NAMALWA (cell line): Measurements from ENCODE around the gene MAZ.
A peak's percentile ranks its signal among the peaks of the same experiment; 100 is the strongest.
"Not testable (repeated sequence)": the region's sequence is repeated elsewhere in the genome, so short reads cannot be mapped to it uniquely, and the experiment has no call there.

ENCODE experiments used
- DNase-seq: peaks from one replicate; pipeline ENCODE4 v3.0.0-alpha.2; 2015; ENCODE audit warnings: low spot score

The MAZ gene

DNA sequence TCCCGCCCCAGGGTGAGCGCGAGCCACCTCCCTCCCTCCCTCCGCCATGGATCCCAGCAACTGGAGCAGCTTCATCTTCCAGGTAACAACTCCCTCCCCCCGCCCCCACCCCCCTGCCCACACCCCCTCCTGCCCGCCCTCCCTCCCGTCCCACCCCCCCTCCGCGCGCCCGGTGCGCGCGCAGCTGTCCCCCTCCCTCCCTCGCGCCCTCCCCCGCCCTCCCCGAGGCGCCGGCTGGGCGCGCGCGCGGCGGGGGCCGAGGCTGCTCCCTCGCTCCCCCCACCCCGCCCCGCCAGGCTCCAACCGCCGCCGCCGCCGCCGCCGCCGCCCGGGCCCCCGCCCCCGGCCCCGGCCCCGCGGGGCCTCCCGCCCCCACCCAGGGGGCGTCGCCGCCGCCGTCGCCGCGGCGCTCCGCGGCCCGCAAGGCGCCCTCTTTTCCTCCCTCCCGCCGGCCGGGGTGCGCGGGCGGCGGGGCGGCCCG, at the start of gene MAZ:
TSS of gene MAZ (plus strand) at position 431 of the 481 bp plus-strand sequence. CDS start 173 bp downstream, outside the sequence.
- DNase-seq: no peak

DNA sequence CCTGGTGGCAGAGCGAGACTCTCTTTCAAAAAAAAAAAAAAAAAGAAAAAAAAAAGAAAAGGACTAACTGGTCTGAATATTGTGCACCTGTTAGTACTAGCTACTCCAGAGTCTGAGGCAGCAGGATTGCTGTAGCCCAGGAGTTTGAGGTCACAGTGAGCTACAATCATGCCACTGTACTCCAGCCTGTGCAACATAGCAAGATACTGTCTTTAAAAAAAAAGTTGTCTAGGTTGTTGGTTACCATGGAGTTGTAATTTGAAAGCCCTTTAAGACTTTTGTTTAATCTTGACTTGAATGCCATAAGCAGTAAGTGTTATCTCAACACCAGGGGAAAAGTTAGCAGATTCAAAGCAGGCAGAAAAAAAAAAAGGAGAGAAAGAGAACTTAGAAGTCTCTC, 49.7 kb upstream of the MAZ start:
- DNase-seq: peak; percentile 23

DNA sequence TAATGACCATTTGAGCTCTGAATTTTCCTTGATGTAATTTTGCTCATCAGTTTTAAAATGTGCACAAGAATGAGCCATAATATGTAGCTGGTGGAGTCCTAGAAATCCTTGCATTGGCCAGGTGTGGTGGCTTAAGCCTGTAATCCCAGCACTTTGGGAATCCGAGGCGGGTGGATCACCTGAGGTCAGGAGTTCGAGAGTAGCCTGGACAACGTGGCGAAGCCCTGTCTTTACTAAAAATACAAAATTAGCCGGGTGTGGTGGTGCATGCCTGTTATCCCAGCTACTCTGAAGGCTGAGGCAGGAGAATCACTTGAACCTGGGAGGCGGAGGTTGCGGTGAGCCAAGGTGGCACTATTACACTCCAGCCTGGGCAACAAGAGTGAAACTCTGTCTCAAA, 49.2 kb upstream of the MAZ start:
- not testable (repeated sequence) for DNase-seq

DNA sequence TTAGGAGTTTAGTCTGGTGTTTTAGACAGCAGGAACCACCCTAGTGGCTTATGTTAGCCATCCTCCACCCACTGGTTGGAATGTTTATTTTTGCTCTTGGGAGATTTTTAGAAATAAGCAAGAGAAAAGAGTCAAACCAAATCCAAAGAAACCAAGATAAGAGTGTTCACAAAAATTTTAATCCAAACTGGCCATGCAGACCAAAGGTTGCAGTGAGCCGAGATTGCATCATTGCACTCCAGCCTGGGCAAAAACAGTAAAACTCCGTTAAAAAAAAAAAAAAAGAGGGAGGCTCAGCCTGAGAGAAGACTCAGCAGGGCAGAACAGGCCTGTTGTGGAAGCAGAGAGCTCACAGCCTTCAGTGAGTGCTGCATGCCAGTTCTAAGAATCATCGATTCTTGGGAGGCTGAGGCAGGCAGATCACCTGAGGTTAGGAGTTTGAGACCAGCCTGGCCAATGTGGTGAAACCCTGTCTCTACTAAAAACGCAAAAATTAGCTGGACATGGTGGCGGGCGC, 48.3 kb upstream of the MAZ start:
- DNase-seq: no peak

DNA sequence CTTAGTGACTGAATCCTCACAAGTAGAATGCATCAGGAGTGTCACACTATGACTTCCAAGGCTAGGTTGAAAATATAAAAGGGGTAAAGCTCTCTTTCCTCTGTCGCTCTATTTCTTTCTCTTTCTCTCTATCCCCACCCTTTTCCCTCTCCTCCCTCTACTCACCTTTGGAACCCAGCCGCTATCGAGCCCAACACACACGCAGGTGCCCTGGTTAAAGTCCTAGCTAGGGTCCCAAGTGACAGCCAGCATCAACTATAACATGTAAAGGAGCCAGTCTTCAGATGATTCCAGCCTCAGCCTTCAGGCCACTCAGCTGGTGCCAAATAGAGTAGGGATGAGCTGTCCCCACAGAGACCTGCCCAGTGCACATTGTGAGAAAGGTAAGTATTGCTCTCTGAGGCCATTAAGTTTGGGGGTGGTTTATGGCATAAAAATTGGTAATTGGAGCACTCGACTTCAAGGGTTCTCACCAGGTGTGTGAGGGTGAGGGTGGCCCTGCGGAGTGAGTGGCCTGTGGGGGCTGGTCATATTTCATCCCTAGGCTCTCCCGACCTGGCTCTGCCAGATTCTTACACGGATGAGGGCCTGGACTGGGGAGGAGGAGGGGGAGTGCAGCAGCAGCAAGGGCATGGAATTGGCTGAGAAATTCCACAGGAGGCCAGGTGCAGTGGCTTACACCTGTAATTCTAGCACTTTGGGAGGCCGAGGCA, 45.6 kb upstream of the MAZ start:
- no peak for DNase-seq

DNA sequence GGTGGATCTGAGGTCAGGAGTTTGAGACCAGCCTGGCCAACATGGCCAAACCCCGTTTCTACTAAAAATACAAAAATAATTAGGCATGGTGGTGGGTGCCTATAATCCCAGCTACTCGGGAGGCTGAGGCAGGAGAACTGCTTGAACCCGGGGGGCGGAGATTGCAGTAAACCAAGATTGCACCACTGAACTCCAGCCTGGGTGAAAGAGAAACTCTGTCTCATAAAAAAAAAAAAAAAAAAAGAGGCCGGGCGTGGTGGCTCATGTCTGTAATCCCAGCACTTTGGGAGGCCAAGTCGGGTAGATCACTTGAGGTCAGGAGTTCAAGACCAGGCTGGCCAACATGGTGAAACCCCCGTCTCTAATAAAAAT, 45.1 kb upstream of the MAZ start:
- not testable (repeated sequence) for DNase-seq

DNA sequence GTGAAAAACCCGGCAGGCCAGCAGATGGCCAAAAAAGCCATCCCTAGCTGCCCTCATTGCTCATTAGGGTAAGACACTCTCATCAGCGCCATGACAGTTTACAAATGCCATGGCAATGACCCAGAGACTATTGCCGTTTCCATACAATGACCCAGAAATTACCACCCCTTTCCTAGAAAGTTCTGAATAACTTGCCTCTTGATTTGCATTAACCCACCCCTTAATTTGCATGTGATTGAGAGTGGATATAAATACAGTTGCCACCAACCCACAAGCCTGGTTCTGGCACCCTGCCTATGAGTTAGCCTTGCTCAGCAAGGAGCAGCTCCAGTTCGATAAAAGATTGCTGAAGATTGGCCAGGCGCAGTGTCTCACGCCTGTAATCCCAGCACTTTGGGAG, 44.4 kb upstream of the MAZ start:
- peak; percentile 66 for DNase-seq

DNA sequence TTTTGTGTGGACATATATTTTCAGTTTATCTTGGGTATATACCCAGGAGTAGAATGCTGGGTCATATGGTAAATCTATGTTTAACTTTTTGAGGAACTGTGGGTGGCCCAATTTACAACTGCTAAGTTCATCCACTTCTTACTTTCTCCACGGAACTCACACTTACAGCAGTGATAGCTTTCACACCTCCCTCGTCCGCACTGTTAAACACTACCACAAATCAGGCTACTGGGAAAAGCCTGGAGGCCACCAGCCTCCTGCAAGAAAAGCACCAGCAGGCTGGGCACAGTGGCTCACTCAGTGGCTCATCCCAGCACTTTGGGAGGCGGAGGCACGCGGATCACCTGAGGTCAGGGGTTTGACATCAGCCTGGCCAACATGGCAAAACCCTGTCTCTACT, 43.0 kb upstream of the MAZ start:
- no peak for DNase-seq

DNA sequence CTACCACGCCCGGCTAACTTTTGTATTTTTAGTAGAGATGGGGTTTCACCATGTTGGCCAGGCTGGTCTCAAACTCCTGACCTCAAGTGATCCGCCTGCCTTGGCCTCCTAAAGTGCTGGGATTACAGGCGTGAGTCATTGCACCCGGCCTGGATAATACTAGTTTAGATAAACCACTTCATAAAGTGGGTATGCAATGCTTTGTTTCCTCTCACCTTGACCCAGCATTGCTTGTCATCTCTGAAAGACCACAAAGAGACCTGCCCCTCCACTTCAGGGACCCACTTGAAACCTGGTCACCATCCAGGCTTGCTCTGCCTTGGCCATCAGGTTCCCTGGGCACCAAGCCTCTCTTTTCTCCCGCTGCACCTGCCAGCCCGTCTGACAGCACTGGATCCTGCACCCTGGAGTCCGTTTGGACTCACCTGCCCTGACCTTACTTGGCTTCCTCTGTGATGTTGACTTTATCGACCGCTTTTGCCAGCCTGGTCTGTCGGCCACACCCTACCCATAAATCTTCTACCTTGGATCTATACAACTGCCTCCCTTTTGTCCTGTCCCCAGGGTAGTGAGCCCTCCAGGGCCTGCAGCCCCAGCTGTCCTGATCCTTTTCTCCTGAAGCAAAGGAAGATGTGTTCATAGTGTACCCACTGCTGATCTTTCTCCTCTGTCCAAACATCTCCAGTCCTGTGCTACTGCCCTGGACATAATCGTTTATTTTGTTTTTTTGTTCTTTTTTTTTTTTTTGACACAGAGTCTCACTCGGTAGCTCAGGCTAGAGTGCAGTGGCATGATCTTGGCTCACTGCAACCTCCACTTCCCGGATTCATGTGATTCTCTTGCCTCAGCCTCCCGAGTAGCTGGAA, 40.9 kb upstream of the MAZ start:
- no peak for DNase-seq

DNA sequence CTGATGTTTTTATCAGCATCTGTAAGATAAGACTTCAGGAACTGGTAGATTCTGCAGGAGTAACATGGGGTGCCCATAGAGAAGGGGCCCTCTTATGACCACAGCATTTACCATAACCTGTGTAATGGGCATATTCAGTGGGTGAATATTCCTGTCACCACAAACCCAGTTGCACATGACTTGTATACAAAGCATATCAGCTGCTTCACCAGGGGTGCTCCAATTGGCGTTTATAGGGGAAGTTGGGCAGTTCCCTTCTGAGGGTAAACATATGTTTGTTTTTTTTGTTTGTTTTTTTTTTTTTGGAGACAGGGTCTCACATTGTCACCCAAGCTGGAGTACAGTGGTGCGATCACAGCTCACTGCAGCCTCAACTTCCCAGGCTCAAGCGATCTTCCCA, 39.8 kb upstream of the MAZ start:
- no peak for DNase-seq

DNA sequence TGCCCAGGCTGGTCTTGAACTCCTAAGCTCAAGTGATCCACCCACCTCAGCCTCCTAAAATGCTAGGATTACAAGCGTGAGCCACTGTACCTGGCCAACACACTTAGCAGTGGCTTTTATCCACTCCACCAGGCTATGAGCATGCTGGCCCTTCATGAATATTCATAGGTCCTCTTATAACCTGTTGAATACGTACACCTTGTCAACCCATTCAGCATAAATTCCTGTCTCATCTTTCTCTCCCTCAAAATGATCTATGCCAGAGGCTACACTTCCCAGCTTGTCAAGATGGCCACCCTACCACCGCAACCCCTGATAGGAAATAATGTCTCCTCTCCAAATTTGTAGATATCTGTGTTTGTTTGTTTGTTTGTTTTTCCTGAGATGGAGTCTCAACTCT, 39.3 kb upstream of the MAZ start:
- DNase-seq: no peak

DNA sequence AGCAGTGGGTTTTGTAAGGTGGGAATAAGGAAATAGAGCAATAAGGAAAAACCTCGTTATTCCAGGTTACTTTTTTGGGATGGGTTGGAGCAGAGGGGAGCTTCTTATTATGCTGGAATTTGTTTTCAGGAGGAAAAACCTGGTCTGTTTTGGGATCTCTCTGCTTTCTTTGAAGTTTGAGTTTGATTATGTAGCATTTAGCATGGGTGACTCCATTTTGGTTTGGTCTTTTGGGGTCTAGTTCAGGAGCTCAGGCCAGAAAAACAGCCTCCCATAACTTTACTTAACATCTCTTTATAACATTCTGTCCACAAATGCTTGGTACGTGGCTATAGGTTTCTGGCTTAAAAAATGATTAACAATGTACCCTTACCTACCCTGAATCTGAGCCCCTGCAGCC, 36.8 kb upstream of the MAZ start:
- no peak for DNase-seq

DNA sequence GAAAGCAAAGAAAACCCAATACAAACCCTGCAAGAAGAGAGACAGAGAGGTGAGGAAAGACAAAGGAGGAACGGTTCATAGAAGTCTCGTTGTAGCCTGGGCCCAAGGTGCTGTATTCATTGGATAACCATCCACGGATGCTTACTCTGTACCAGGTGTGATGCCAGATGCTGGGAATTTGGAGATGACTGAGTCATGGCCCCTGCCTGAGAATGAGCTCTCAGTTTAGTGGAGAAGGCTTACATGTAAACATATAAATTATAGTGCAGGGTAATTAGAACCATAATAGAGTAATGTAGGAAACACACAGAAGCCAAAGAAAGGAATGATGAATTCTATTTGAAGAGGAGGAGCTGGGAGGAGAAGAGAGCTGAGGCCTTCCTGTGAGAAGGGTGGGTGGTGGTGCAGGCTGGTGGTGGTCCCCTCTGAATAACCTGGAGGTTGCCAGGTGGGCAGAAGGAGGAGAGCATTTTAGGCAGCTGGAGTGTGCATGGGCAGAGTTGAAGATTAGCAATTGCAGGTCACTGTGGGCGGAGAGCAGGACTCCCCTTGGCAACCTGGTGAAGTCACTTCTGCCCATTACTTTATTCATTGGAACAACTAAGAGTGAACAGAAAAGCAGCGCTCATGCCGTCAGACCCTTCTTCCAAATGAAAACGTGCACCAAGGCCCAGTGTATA, 35.9 kb upstream of the MAZ start:
- no peak for DNase-seq

DNA sequence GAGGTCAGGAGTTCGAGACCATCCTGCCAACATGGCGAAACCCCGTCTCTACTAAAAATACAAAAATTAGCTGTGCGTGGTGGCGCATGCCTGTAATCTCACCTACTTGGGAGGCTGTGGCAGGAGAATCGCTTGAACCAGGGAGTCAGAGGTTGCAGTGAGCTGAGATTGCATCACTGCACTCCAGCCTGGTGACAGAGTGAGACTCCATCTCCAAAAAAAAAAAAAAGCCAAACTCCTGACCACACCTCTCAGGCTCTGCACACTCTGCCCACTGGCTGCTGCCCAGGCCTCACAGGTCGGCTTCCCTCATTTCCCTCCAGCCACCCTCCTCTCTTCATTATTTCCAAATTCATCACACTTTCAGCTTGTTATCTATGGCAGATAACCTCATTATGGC, 34.0 kb upstream of the MAZ start:
- DNase-seq: not testable (repeated sequence)

DNA sequence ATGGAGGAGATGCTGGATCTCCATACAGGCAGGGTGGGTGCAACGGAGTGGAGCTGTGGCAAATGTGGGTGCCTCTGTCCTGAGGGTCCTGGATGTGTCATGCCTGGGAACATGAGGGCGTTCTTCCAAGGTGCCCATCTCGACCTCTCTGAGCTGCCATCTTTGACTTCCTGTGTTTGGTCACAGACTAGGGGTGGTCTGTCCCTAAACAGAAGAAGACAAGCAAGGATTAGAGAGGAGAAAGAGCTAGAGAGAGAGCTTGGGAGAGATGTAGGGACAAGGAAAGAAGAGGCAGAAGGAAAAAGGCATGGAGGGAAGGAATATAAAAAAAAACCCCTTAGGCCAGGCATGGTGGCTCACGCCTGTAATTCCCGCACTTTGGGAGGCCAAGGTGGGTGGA, 31.6 kb upstream of the MAZ start:
- DNase-seq: no peak

DNA sequence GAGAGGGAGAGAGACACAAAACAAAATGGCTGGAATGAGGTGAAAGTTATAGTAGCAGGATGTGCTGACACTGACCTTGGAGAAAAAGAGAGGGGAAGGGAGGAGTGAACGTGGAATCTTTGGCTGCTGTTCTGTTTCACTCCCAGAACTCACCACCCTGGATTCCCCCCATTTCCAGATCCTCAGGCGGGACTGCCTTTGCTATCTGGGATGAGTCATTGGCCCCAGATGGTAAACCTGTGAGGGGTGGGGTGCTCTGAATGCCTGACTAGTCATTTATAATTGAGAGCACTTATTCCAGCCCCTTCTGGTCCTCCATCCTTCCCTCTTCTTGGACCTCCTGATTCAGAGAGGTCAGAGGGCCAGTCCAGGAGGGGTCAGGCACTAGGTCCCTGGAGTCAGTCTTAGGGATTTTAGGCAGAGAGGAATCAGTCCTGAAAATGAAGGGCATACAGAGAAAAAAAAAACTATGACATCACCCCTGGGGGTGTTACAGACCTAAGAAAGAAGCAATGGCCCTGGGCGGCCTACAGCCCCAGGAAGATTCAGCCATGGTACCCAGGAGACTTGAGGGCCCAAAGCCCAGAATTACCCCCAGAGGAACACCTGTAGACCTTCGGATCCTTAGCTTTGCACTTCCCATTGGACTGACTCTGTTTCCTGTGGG, 30.5 kb upstream of the MAZ start:
- DNase-seq: no peak

DNA sequence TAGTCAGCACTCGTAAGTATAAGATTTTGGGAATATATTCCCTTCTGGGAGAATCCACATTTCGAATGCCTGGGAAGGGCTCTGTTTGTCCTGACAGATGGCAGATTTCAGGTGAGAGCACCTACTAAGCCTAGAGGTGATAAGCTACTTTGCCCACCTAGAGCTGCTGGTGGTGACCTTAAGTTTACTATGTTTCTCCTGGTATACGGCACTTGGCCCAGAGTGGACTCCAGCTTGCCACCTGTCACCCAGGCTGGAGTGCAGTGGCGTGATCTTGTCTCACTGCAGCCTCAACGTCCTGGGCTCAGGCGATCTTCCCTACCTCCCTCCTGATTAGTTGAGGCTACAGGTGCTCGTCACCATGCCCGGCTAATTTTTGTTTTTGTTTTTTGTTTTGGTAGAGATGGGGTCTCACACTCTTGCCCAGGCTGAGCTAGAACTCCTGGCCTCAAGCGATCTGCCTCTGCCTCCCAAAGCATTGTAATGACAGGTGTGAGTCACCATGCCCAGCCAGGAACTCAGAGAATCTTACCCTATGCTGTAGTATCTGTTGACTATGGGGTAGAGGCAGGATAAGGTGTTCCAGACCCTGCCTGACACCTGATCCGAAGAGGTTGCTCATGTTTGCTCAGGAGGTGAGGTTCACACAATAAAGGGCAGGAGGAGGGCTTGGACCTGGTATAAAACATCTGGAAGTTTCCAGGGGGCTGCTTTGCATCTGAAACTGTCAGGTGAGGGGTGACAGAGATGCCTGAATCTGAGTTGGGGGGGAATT, 28.6 kb upstream of the MAZ start, which contains the start of gene ZG16:
TSS of gene ZG16 (plus strand) at position 681 of the 775 bp plus-strand sequence. CDS start 1,011 bp downstream, outside the sequence.
- DNase-seq: no peak

DNA sequence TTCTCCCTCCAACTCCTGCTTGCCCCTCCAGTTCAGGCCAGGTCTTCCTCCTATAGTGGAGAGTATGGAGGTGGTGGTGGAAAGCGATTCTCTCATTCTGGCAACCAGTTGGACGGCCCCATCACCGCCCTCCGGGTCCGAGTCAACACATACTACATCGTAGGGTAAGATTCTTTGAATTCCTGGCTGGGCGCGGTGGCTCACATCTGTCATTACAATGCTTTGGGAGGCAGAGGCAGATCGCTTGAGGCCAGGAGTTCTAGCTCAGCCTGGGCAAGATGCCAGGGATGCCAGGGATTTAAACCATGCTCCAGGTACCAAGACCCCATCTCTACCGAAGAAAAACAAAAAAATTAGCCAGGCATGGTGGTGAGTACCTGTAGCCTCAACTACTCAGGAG, 26.9 kb upstream of the MAZ start:
- no peak for DNase-seq

DNA sequence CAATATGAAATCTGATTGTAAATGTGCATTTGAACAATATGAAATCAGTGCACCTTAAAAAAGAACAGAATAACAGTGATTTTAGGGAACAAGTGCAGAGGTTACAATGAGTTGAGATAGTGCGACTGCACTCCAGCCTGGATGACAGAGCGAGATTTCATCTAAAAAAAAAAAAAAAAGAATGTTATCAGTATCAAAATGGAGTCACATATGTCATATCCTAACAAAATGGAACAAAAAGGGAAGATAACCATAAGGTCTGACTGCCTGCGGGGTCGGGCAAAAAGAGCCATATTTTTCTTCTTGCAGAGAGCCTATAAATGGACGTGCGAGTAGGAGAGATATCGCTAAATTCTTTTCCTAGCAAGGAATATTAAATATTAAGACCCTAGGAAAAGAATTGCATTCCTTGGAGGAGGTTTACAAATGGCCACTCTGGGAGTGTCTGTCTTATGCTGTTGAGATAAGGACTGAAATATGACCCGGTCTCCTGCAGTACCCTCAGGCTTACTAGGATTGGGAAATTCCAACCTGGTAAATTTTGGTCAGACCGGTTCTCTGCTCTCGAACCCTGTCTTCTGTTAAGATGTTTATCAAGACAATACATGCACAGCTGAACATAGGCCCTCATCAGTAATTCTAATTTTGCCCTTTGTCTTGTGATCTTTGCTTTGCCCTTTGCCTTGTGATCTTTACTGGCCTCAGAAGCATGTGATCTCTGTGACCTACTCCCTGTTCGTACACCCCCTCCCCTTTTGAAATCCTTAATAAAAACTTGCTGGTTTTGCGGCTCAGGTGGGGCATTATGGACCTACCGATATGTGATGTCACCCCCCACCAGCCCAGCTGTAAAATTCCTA, 23.0 kb upstream of the MAZ start:
- not testable (repeated sequence) for DNase-seq

DNA sequence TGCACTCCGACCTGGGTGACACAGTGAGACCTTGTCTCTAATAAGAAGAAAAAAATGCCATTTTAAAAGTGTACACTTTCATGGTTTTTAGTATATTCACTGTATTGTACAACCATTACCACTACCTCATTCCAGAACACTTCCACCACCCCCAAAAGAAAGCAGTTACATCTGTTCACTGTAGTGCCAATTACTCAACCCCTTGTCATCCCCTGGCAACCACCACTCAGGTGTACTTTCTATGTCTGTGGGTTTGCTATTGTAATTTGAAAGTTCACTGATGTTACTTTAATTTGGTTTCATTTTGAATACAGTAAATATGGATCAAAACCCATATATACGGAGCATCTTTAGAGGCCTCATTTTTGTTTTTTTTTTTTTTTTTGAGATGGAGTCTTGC, 22.2 kb upstream of the MAZ start:
- DNase-seq: no peak
